Measurements from ENCODE around the gene NEGR1.

DNA sequence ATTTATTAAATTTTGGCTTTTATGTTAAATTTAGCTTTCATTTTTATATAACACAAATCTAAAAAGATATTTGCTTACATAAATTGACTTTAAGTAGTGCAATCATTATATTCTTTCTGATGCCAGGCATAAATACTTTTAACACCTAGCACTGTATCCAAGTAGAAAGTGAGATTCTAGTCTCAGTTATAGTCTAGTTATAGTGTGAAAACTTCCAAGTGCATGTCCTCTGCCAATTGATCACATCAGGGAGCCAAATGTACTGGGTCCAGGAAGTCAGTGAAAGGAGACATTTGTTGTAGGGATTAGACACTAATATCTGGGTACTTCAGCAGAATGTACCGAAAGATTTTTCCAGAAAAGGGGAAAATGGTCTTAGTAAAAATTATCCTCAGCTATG is 910.8 kb downstream of the NEGR1 start:
- TF ChIP-seq ZBTB21 (CRISPR knock-in tag; IDR thresholded peaks at IDR 0.05; ENCODE audit: borderline replicate concordance) (no peak), SP1 (CRISPR knock-in tag; conservative IDR thresholded peaks at IDR 0.05) (no peak), FOXP1 (CRISPR knock-in tag; IDR thresholded peaks at IDR 0.05; ENCODE audit: borderline replicate concordance) (no peak), CTCF (IDR thresholded peaks at IDR 0.05) (no peak), RELA (CRISPR knock-in tag; IDR thresholded peaks at IDR 0.05; ENCODE audit: borderline replicate concordance) (no peak), JUN (CRISPR knock-in tag; IDR thresholded peaks at IDR 0.05) (no peak), MXD4 (CRISPR knock-in tag; IDR thresholded peaks at IDR 0.05; ENCODE audit: borderline replicate concordance) (no peak)
- TF ChIP-seq, protein P1, sequence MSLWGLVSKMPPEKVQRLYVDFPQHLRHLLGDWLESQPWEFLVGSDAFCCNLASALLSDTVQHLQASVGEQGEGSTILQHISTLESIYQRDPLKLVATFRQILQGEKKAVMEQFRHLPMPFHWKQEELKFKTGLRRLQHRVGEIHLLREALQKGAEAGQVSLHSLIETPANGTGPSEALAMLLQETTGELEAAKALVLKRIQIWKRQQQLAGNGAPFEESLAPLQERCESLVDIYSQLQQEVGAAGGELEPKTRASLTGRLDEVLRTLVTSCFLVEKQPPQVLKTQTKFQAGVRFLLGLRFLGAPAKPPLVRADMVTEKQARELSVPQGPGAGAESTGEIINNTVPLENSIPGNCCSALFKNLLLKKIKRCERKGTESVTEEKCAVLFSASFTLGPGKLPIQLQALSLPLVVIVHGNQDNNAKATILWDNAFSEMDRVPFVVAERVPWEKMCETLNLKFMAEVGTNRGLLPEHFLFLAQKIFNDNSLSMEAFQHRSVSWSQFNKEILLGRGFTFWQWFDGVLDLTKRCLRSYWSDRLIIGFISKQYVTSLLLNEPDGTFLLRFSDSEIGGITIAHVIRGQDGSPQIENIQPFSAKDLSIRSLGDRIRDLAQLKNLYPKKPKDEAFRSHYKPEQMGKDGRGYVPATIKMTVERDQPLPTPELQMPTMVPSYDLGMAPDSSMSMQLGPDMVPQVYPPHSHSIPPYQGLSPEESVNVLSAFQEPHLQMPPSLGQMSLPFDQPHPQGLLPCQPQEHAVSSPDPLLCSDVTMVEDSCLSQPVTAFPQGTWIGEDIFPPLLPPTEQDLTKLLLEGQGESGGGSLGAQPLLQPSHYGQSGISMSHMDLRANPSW (CRISPR knock-in tag; conservative IDR thresholded peaks at IDR 0.05; ENCODE audit: low read depth): no peak
- TF ChIP-seq, protein P2, sequence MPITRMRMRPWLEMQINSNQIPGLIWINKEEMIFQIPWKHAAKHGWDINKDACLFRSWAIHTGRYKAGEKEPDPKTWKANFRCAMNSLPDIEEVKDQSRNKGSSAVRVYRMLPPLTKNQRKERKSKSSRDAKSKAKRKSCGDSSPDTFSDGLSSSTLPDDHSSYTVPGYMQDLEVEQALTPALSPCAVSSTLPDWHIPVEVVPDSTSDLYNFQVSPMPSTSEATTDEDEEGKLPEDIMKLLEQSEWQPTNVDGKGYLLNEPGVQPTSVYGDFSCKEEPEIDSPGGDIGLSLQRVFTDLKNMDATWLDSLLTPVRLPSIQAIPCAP (CRISPR knock-in tag; IDR thresholded peaks at IDR 0.05): no peak
- TF ChIP-seq, protein P3, sequence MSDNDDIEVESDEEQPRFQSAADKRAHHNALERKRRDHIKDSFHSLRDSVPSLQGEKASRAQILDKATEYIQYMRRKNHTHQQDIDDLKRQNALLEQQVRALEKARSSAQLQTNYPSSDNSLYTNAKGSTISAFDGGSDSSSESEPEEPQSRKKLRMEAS (CRISPR knock-in tag; IDR thresholded peaks at IDR 0.05): no peak
